CD4-positive, alpha-beta T cell (primary cell): ENCODE data around the gene ELFN1. TPM values are rescaled to one million over a fixed set of nuclear protein-coding genes. Genes with fewer than 3 reads are reported as not detected.

Experiments used
- ATAC-seq: fragments of 200-7000 bp; cut with Tn5 transposase; one replicate; pipeline ENCODE4 v1.10.0; 2022; ENCODE audit warnings: mild to moderate bottlenecking; ENCODE audit not compliant: poor library complexity
- CTCF ChIA-PET: fragments of 350-600 bp; sonication (Branson Sonifier 250); formaldehyde crosslinking; loops from one replicate; lab custom pipeline; 2021; ENCODE audit warnings: antibody characterized with exemption, inconsistent platforms; lab: Charles Lee
- POLR2A ChIA-PET: fragments of 350-600 bp; sonication (Branson Sonifier 250); formaldehyde crosslinking; loops from one replicate; lab custom pipeline; 2021; ENCODE audit warnings: antibody characterized with exemption, inconsistent platforms; lab: Charles Lee
- DNase-seq, 14 experiments: peaks; one replicate each; pipeline ENCODE4 v3.0.0-alpha.2; 2013 to 2020; ENCODE audit warnings: mixed read lengths in 2 of 14
- H3K27ac ChIP-seq, 2 donors: one replicate each; pipeline versions ENCODE4 v1.5.1 to v1.7.0; 2013; ENCODE audit warnings: low read length in 2 of 2, low read depth in 1 of 2, mild to moderate bottlenecking in 1 of 2
- H3K27me3 ChIP-seq, 2 experiments: 1 replicate in 1 of 2; 2 replicates in 1 of 2; pipeline versions ENCODE4 v1.6.1 to v1.7.0; 2013; ENCODE audit warnings: low read length in 2 of 2, control low read depth in 1 of 2, mild to moderate bottlenecking in 1 of 2, moderate library complexity in 1 of 2; ENCODE audit not compliant: insufficient read depth in 2 of 2, control insufficient read depth in 1 of 2
- H3K36me3 ChIP-seq: one replicate; pipeline ENCODE4 v1.6.1; 2013; ENCODE audit warnings: low read length, control low read depth; ENCODE audit not compliant: insufficient read depth
- H3K4me1 ChIP-seq: one replicate; pipeline ENCODE4 v1.6.1; 2013; ENCODE audit warnings: low read length, control low read depth; ENCODE audit not compliant: insufficient read depth
- H3K4me3 ChIP-seq: one replicate; pipeline ENCODE4 v1.5.1; 2013; ENCODE audit warnings: mild to moderate bottlenecking, low read length, moderate library complexity
- H3K9me3 ChIP-seq, 2 experiments: 1 replicate in 1 of 2; 2 replicates in 1 of 2; pipeline versions ENCODE4 v1.6.1 to v1.7.0; 2013; ENCODE audit warnings: low read length in 2 of 2, mild to moderate bottlenecking in 2 of 2, control low read depth in 1 of 2, moderate library complexity in 1 of 2; ENCODE audit not compliant: control insufficient read depth in 1 of 2, insufficient read depth in 1 of 2
- H3K27ac Mint-ChIP-seq: one replicate; pipeline ENCODE4 v1.8.0; 2020; ENCODE audit warnings: mixed read lengths
- H3K27me3 Mint-ChIP-seq: one replicate; pipeline ENCODE4 v1.8.0; 2021; ENCODE audit warnings: mixed read lengths
- H3K36me3 Mint-ChIP-seq: one replicate; pipeline ENCODE4 v1.8.0; 2021; ENCODE audit warnings: low read depth, mixed read lengths
- H3K4me1 Mint-ChIP-seq: one replicate; pipeline ENCODE4 v1.8.0; 2021; ENCODE audit warnings: low read depth, mixed read lengths
- H3K4me3 Mint-ChIP-seq: one replicate; pipeline ENCODE4 v1.8.0; 2020; ENCODE audit warnings: mild to moderate bottlenecking, mixed read lengths
- H3K9me3 Mint-ChIP-seq: one replicate; pipeline ENCODE4 v1.8.0; 2020; ENCODE audit warnings: mixed read lengths
- intact Hi-C, 2 experiments: fragments of 100-400 bp; cut with DNase I in 1 of 2; cut with micrococcal nuclease in 1 of 2; formaldehyde crosslinking; loops; one replicate each; pipeline versions ENCODE4 v1.15.1 to v1.9.0; 2023 to 2025; cut with DNase I, micrococcal nuclease
- total RNA-seq, 174 experiments: library from RNA in 2 of 174; stranded (reverse) in 2 of 174; gene quantifications; one replicate each; pipeline ENCODE4 v1.2.3 and lab custom pipeline; 2021 to 2026
- TF ChIP-seq, protein P1 (sequence below): fragments of 200-600 bp; IDR thresholded peaks from one replicate; pipeline ENCODE4 v1.8.0; 2022; ENCODE audit warnings: antibody characterized with exemption, mild to moderate bottlenecking

Gene ELFN1
- total RNA-seq, 2 experiments from 2014 or later = not detected

- H3K4me3 ChIP-seq = no peak overlapping the region
- CTCF ChIA-PET = no interaction called here
- H3K27me3 ChIP-seq = peaks cover 0 to 2% of the 10 kb centered on the region in 2 experiments
- H3K27ac ChIP-seq = no peak overlapping the region
- TF ChIP-seq, protein P1, sequence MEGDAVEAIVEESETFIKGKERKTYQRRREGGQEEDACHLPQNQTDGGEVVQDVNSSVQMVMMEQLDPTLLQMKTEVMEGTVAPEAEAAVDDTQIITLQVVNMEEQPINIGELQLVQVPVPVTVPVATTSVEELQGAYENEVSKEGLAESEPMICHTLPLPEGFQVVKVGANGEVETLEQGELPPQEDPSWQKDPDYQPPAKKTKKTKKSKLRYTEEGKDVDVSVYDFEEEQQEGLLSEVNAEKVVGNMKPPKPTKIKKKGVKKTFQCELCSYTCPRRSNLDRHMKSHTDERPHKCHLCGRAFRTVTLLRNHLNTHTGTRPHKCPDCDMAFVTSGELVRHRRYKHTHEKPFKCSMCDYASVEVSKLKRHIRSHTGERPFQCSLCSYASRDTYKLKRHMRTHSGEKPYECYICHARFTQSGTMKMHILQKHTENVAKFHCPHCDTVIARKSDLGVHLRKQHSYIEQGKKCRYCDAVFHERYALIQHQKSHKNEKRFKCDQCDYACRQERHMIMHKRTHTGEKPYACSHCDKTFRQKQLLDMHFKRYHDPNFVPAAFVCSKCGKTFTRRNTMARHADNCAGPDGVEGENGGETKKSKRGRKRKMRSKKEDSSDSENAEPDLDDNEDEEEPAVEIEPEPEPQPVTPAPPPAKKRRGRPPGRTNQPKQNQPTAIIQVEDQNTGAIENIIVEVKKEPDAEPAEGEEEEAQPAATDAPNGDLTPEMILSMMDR = no peak
- no peaks in the 10 kb centered on the region for H3K4me1 ChIP-seq
- Mint-ChIP-seq H3K27me3 (no peaks in the 10 kb centered on the region), H3K4me3 (no peak overlapping the region), H3K36me3 (no peaks in the 10 kb centered on the region), H3K27ac (no peak overlapping the region), H3K4me1 (no peaks in the 10 kb centered on the region), H3K9me3 (no peaks in the 10 kb centered on the region)
- H3K36me3 ChIP-seq = no peaks in the 10 kb centered on the region
- POLR2A ChIA-PET = no interaction called here
- H3K9me3 ChIP-seq = peaks cover 6 to 33% of the 10 kb centered on the region in 2 experiments
- intact Hi-C loops = no loop called here
- no peak for ATAC-seq
- DNase-seq = no peak
Measured at GRCh38 chr7:1729183-1729582, 59.1 kb downstream of the ELFN1 start.

DNA sequence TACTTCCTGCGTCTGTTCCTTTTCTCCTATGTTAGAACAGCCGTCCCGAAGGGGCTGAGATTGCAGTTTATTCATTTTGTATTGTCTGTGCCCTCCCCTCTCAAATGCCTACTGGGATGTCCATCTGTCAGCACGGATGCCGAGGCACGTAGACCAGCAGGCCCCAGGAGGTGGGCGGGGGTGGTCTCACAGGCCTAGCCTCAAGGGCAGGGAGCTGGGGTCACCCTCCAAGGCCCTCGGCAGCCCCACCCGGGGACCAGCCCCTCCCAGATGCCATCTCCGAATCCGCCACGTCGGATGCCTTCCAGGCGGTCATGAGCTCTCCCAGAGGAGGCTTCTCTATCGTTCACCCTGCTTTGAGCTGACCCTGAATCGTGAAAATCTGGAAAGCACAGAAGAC is 59.7 kb downstream of the ELFN1 start:
- ChIA-PET POLR2A (no interaction called here), CTCF (no interaction called here)
- Mint-ChIP-seq H3K9me3 (no peaks in the 10 kb centered on the region), H3K36me3 (no peaks in the 10 kb centered on the region), H3K27ac (no peak overlapping the region), H3K27me3 (no peaks in the 10 kb centered on the region), H3K4me3 (no peak overlapping the region), H3K4me1 (no peaks in the 10 kb centered on the region)
- TF ChIP-seq, protein P1 = no peak
- no peak for DNase-seq
- ATAC-seq = no peak
- H3K4me3 ChIP-seq = no peak overlapping the region
- no peaks in the 10 kb centered on the region for H3K4me1 ChIP-seq
- intact Hi-C loops = no loop called here
- peaks cover 6 to 31% of the 10 kb centered on the region in 2 experiments for H3K9me3 ChIP-seq
- H3K27me3 ChIP-seq = peaks cover 0 to 2% of the 10 kb centered on the region in 2 experiments
- no peak overlapping the region for H3K27ac ChIP-seq
- H3K36me3 ChIP-seq = no peaks in the 10 kb centered on the region

DNA sequence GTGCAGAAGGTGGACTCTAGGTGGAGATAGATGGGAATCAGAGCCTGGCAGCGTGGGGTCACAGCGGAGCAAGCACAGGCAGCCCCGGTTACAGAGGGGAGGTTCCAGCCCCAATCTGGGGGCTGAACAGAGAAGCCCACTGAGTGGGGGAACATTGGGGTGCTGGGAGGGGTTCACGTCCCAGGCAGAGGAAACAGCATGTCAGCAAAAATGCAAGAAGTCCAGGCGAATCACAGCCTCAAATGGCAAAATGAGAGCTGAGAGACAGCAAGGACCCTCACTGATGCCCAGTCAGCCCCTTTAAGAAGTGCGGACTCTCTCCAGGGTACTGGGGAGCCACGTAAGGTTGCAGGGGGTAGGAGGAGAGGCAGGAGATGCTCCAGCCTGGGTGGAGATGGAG is 62.0 kb downstream of the ELFN1 start:
- no peaks in the 10 kb centered on the region for H3K9me3 Mint-ChIP-seq
- intact Hi-C loops = no loop called here
- Histone ChIP-seq H3K4me1 (no peaks in the 10 kb centered on the region), H3K9me3 (peaks cover 6 to 31% of the 10 kb centered on the region in 2 experiments), H3K27me3 (no peaks in the 10 kb centered on the region), H3K27ac (no peak overlapping the region), H3K36me3 (no peaks in the 10 kb centered on the region), H3K4me3 (no peak overlapping the region)
- ChIA-PET CTCF (no interaction called here), POLR2A (no interaction called here)
- TF ChIP-seq, protein P1 = no peak
- H3K4me3 Mint-ChIP-seq = no peak overlapping the region
- ATAC-seq (no peak), DNase-seq (no peak)
- H3K36me3 Mint-ChIP-seq = no peaks in the 10 kb centered on the region
- no peaks in the 10 kb centered on the region for H3K27me3 Mint-ChIP-seq
- H3K4me1 Mint-ChIP-seq = no peaks in the 10 kb centered on the region
- no peak overlapping the region for H3K27ac Mint-ChIP-seq
